ENCODE measurements around the gene SMPD4. TPM values are rescaled to one million over a fixed set of nuclear protein-coding genes. Genes with fewer than 3 reads are reported as not detected.
A peak's percentile ranks its signal among the peaks of the same experiment; 100 is the strongest.
"Not testable (repeated sequence)": the region's sequence is repeated elsewhere in the genome, so short reads cannot be mapped to it uniquely, and the experiment has no call there.

The SMPD4 gene, protein sequence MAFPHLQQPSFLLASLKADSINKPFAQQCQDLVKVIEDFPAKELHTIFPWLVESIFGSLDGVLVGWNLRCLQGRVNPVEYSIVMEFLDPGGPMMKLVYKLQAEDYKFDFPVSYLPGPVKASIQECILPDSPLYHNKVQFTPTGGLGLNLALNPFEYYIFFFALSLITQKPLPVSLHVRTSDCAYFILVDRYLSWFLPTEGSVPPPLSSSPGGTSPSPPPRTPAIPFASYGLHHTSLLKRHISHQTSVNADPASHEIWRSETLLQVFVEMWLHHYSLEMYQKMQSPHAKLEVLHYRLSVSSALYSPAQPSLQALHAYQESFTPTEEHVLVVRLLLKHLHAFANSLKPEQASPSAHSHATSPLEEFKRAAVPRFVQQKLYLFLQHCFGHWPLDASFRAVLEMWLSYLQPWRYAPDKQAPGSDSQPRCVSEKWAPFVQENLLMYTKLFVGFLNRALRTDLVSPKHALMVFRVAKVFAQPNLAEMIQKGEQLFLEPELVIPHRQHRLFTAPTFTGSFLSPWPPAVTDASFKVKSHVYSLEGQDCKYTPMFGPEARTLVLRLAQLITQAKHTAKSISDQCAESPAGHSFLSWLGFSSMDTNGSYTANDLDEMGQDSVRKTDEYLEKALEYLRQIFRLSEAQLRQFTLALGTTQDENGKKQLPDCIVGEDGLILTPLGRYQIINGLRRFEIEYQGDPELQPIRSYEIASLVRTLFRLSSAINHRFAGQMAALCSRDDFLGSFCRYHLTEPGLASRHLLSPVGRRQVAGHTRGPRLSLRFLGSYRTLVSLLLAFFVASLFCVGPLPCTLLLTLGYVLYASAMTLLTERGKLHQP
- total RNA-seq (10 to 100 TPM; 32.7 to 44.9 (median 40.7) TPM), polyA plus RNA-seq (10 to 100 TPM; 24.0 to 34.7 (median 33.0) TPM)
- long read RNA-seq, donor 1, full-length matches to known transcripts, result 5 of 23 reads
- long read RNA-seq, donor 1, partial matches to known transcripts, result 18 of 23 reads
- long read RNA-seq, donor 1, other reads (novel, unspliced or antisense), result 0 of 23 reads
- long read RNA-seq, donor 2, partial matches to known transcripts, result 0 of 3 reads
- long read RNA-seq, donor 2, other reads (novel, unspliced or antisense), result 0 of 3 reads

DNA sequence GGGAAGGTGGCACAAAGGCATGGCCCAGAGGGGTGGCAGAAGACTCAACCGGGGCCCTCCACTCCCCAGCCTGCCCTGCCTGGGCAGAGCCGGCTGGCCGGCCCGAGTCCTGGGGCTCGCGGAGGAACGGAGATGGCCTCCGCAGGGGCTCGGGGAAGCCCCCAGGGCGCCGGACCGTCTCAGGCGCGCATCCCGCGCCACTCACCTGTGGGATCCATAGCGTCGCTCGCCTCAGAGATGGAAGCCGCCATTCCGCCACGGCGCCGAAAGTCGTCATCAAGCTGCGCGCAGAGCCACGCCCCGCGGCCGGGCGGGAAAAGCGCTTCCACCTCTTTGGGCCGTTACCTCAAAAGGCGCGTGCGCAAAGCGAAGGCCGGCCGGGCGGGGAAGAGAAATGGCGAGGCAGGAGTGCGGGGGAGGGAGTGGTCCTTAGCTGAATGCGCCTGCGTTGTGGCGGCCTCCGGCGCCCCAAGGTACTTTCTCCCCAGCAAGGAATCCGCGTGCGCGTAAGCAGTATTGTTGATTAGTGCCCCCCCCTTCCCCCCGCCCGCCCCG is at the start of gene SMPD4:
Gene SMPD4 (minus strand): TSS at position 278 of the 555 bp plus-strand sequence. CDS start 5,010 bp downstream, outside the sequence.
- intact Hi-C loops (cut with DNase I; ENCODE audit: low total_unique reads), result loop anchor here (10.0 kb wide), 1 partner anchor 153 kb away; no protein-coding TSS in a partner anchor

DNA sequence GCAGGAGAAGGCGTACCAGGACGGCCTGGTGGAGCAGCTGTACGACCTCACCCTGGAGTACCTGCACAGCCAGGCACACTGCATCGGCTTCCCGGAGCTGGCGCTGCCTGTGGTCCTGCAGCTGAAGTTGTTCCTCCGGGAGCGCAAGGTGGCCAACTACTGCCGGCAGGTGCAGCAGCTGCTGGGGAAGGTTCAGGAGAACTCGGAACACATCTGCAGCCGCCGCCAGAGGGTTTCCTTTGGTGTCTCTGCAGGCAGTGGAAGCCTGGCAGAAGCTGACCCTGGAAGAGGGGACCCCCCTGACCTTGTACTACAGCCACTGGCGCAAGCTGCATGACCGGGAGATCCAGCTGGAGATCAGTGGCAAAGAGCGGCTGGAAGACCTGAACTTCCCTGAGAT is 49.5 kb upstream of the SMPD4 start:
- H3K36me3 ChIP-seq; intact Hi-C loops (cut with DNase I; ENCODE audit: low total_unique reads); H3K4me1 ChIP-seq; DNase-seq; H3K27ac ChIP-seq; H3K4me3 ChIP-seq: not testable (repeated sequence)
- 80 to 92% (median 88%) methylated on average over 3 to 15 of the region's 15 CpGs for WGBS, 5 donors
- Histone ChIP-seq H3K9me3 (peaks cover 0 to 13% (median 0%) of the 10 kb centered on the region in 8 donors), H3K27me3 (replicated peaks in 1 of 7) (peaks cover 0 to 18% (median 0%) of the 10 kb centered on the region in 7 donors)

More for the DNA sequence above, at the start of gene SMPD4:
- 0 to 1% (median 0%) methylated on average over 14 to 55 of the region's 55 CpGs for WGBS, 5 donors
- H3K27me3 ChIP-seq (replicated peaks in 1 of 7), result no peaks in the 10 kb centered on the region
- peak; percentile 87 to 96 (median 91) for TF ChIP-seq POLR2AphosphoS5 (IDR thresholded peaks at IDR 0.05)
- no peak for TF ChIP-seq POLR2A (IDR thresholded peaks at IDR 0.05)
- peak within 1 kb of the TSS; percentile 90 to 97 (median 95) for H3K27ac ChIP-seq
- H3K36me3 ChIP-seq, result peaks cover 0 to 46% (median 2%) of the 10 kb centered on the region in 6 donors
- DNase-seq, result peak; percentile 99
- H3K9me3 ChIP-seq, result no peaks in the 10 kb centered on the region
- H3K4me3 ChIP-seq, result peak within 1 kb of the TSS; percentile 79 to 100 (median 98)
- peaks cover 15 to 52% (median 31%) of the 10 kb centered on the region in 6 donors for H3K4me1 ChIP-seq

DNA sequence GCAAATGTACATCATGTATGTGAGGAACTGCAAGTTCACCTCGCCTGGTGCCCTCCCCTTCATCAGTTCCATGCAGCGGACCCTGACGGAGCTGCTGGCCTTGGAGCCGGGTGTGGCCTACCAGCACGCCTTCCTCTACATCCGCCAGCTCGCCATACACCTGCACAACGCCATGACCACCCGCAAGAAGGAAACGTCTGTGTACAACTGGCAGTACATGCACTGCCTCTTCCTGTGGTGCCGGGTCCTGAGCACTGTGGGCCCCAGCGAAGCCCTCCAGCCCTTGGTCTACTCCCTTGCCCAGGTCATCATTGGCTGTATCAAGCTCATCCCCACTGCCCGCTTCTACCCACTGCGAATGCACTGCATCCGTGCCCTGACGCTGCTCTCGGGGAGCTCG is 49.0 kb upstream of the SMPD4 start:
- H3K9me3 ChIP-seq, result peaks cover 0 to 13% (median 0%) of the 10 kb centered on the region in 8 donors
- 90 to 93% (median 91%) methylated on average over 15 to 18 of the region's 18 CpGs for WGBS, 5 donors
- DNase-seq; H3K27ac ChIP-seq; H3K36me3 ChIP-seq; H3K4me3 ChIP-seq; H3K4me1 ChIP-seq; intact Hi-C loops (cut with DNase I; ENCODE audit: low total_unique reads): not testable (repeated sequence)
- H3K27me3 ChIP-seq (replicated peaks in 1 of 7), result peaks cover 0 to 18% (median 0%) of the 10 kb centered on the region in 7 donors

DNA sequence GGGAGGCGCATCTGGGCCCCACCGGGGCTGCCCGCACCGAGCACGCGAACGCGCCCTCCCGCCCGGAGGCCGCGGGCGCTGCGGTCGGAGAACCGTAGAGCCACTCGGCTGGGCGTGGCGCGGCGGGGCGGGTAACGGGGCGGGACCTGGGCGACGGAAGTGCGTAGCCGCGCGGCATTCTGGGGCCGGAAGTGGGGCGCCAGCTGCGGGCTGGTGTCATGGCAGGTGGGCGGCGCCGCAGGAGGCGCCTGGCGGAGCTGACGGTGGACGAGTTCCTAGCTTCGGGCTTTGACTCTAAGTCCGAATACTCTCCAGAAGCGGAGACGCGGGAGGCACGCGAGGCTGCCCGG is 47.7 kb upstream of the SMPD4 start:
- H3K27me3 ChIP-seq (replicated peaks in 1 of 7), result peaks cover 0 to 18% (median 0%) of the 10 kb centered on the region in 7 donors
- DNase-seq; H3K36me3 ChIP-seq; H3K4me1 ChIP-seq; intact Hi-C loops (cut with DNase I; ENCODE audit: low total_unique reads); H3K27ac ChIP-seq: not testable (repeated sequence)
- H3K9me3 ChIP-seq, result peaks cover 0 to 13% (median 0%) of the 10 kb centered on the region in 8 donors
- peak overlapping the region in 1 of 8 donors; percentile 20 for H3K4me3 ChIP-seq
- 42 to 73% (median 47%) methylated on average over 26 to 48 of the region's 48 CpGs for WGBS, 5 donors

DNA sequence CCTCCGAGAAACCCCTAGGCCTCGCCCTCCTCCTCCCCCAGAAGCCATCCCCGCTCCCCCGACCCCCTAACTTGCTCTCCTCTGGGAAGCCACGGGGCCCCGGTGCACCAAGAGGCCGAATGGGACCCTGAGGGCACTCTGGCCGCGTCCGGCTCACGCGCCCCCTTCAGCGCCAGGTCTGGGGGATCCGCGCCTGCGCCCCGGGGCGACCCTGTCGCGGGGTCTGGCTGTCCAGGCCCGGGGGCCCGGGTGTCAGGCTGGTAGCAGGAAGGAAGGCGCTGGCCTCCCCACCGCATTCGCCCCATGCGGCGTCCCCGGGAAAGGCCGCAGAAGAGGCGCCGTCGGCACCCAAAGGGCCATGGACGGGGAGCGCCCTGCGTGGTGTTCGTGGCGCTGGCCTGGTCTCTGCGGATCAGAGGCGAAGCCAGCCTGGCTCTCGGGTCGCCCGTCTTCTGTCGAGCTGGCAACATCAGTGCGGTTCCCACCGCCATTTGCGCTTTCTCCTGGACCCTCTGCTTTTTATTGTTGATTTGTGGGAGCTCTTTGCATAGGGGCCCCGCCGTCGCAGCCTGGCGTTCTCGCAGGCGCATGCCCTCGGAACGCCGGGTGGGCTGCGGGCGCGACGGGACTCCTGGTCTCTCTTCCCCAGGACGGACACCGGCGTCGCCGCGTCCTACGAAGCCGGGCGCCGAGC is 47.2 kb upstream of the SMPD4 start:
- WGBS, 5 donors, result 84 to 89% (median 87%) methylated on average over 61 to 69 of the region's 69 CpGs
- intact Hi-C loops (cut with DNase I; ENCODE audit: low total_unique reads); H3K36me3 ChIP-seq; H3K4me3 ChIP-seq; H3K4me1 ChIP-seq; H3K27ac ChIP-seq; DNase-seq: not testable (repeated sequence)
- H3K9me3 ChIP-seq, result peaks cover 0 to 13% (median 0%) of the 10 kb centered on the region in 8 donors
- peaks cover 0 to 18% (median 0%) of the 10 kb centered on the region in 7 donors for H3K27me3 ChIP-seq (replicated peaks in 1 of 7)

DNA sequence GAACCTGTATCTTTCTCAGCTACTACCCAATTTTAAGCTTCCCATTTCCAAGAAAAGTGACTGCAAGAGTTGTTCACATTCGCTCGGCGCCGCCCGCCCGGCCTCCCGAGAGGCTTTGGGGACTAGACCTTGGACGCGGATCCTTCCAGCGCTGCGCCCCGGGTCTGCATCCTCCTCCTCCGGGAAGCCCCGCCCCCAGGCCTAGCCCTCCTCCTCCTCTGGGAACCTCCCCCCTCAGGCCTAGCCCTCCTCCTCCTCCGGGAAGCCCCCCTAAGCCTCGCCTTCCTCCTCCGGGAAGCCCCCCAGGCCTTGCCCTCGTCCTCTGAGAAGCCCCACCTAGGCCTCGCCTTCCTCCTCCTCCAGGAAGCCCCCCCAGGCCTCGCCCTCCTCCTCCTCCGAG is 46.6 kb upstream of the SMPD4 start:
- H3K9me3 ChIP-seq, result peaks cover 0 to 13% (median 0%) of the 10 kb centered on the region in 8 donors
- H3K4me3 ChIP-seq; DNase-seq; intact Hi-C loops (cut with DNase I; ENCODE audit: low total_unique reads); H3K4me1 ChIP-seq; H3K27ac ChIP-seq; H3K36me3 ChIP-seq: not testable (repeated sequence)
- WGBS, 5 donors, result 90 to 94% (median 92%) methylated on average over 19 to 21 of the region's 21 CpGs
- H3K27me3 ChIP-seq (replicated peaks in 1 of 7), result peaks cover 0 to 18% (median 0%) of the 10 kb centered on the region in 7 donors

DNA sequence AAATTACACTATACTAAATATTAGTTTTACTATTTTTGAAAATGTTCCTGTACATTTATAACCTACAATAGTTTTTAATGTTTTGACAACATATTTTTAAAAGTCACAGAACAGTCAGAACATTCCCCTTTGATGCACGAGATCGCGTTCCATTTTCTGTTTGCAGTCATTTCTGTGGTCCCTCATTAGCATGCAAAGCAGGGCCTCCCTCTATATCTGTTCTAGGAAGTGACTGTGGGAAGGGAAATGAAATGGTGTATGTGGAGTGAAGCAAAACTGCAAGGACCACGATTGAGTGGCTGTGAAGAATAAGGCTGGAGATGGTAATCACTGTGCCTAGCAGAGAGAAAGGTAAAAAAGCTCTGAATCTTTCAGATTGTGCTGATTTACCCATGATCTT is 41.1 kb upstream of the SMPD4 start:
- 19 to 41% (median 21%) methylated on average over 4 of the region's 4 CpGs for WGBS, 5 donors
- H3K9me3 ChIP-seq; H3K27ac ChIP-seq; H3K4me1 ChIP-seq; H3K36me3 ChIP-seq; DNase-seq; H3K4me3 ChIP-seq; intact Hi-C loops (cut with DNase I; ENCODE audit: low total_unique reads): not testable (repeated sequence)
- H3K27me3 ChIP-seq (replicated peaks in 1 of 7), result peaks cover 0 to 12% (median 0%) of the 10 kb centered on the region in 7 donors

DNA sequence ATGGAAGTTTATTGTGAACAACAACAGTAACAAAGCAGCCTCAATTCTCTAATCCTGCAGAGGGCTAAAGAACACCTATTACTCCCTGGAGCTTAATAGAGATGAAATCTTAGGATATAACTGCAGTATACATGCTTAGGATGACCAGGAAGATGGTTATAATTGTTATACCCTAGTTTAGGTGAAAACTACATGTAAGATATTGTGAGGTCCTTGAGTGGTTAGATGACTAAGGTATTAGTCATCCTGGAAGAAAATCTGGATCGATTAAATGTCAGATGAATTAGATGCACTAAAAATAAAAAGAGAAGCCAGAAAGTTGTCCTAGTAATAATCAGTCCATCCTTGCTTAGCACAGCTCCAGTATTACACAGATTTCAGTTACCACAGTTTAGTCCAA is 39.1 kb upstream of the SMPD4 start:
- 58 to 89% (median 78%) methylated on average over 1 of the region's 1 CpG; no CpG with 5 or more reads in 1 of the 5 donors for WGBS, 5 donors
- H3K4me1 ChIP-seq; H3K9me3 ChIP-seq; H3K36me3 ChIP-seq; H3K27ac ChIP-seq; DNase-seq; intact Hi-C loops (cut with DNase I; ENCODE audit: low total_unique reads); H3K4me3 ChIP-seq: not testable (repeated sequence)
- peaks cover 0 to 18% (median 0%) of the 10 kb centered on the region in 7 donors for H3K27me3 ChIP-seq (replicated peaks in 1 of 7)

DNA sequence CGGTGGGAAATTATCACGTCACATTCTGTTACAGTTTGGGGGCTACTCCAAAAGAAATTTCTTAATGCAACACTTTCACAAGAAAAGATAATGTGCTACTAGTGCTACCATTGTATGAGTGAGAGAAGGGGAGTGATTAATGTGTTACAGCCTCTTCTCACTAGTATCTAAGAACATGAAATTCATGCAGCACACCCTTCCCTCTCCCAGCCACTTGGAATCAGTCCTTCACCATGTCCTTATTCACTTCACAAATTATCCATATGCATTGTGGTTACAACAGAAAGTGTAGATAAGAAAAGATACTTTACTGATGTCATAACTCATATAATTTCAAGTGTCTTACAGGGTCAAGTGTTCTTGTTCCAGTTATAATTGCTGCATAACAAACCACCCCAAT is 37.7 kb upstream of the SMPD4 start:
- DNase-seq; H3K27ac ChIP-seq; intact Hi-C loops (cut with DNase I; ENCODE audit: low total_unique reads); H3K4me1 ChIP-seq; H3K9me3 ChIP-seq; H3K36me3 ChIP-seq; H3K4me3 ChIP-seq: not testable (repeated sequence)
- peaks cover 0 to 26% (median 1%) of the 10 kb centered on the region in 7 donors for H3K27me3 ChIP-seq (replicated peaks in 1 of 7)
- 81 to 100% (median 92%) methylated on average over 2 of the region's 2 CpGs for WGBS, 5 donors

All from spleen (tissue), 13 donors.